GM23338 (cell line): ENCODE measurements around the gene MYBL2. TPM values are rescaled to one million over a fixed set of nuclear protein-coding genes. Genes with fewer than 3 reads are reported as not detected.

Source experiments
- ATAC-seq: fragments of 200-7000 bp; cut with Tn5 transposase; 3 replicates; pipeline ENCODE4 v1.9.1; 2020
- DNase-seq: peaks from one replicate; pipeline ENCODE4 v3.0.0-alpha.2; 2015; ENCODE audit warnings: low spot score
- H2AFZ ChIP-seq: fragments of 200-600 bp; sonication (generic); 2 replicates; pipeline ENCODE4 v1.8.0; 2016; ENCODE audit warnings: antibody characterized with exemption, mild to moderate bottlenecking, moderate library complexity
- H3F3A ChIP-seq: fragments of 200-600 bp; sonication (generic); replicated peaks from 2 replicates; pipeline ENCODE4 v1.8.0; 2017; ENCODE audit warnings: antibody characterized with exemption, mixed run types, low read depth
- H3K27ac ChIP-seq: fragments of 200-600 bp; sonication (generic); 2 replicates; pipeline ENCODE4 v1.6.1; 2016; ENCODE audit warnings: low read depth
- H3K27me3 ChIP-seq: fragments of 200-600 bp; sonication (generic); 2 replicates; pipeline ENCODE4 v1.8.0; 2016; ENCODE audit warnings: mild to moderate bottlenecking, mixed run types, moderate library complexity; ENCODE audit not compliant: insufficient read depth
- H3K36me3 ChIP-seq: fragments of 200-600 bp; sonication (generic); 2 replicates; pipeline ENCODE4 v1.8.0; 2016; ENCODE audit warnings: mild to moderate bottlenecking; ENCODE audit not compliant: insufficient read depth
- H3K4me1 ChIP-seq: fragments of 200-600 bp; sonication (generic); 2 replicates; pipeline ENCODE4 v1.8.0; 2016; ENCODE audit warnings: mild to moderate bottlenecking, moderate library complexity; ENCODE audit not compliant: insufficient read depth
- H3K4me2 ChIP-seq: fragments of 200-600 bp; sonication (generic); 2 replicates; pipeline ENCODE4 v1.7.1; 2017; ENCODE audit warnings: mixed run types
- H3K4me3 ChIP-seq: fragments of 200-600 bp; sonication (generic); 2 replicates; pipeline ENCODE4 v1.6.1; 2016; ENCODE audit warnings: mixed run types
- H3K79me2 ChIP-seq: fragments of 200-600 bp; sonication (generic); replicated peaks from 2 replicates; pipeline ENCODE4 v1.8.0; 2017; ENCODE audit warnings: mild to moderate bottlenecking; ENCODE audit not compliant: insufficient read depth
- H3K9me2 ChIP-seq: fragments of 200-600 bp; sonication (generic); 2 replicates; pipeline ENCODE4 v1.8.0; 2017; ENCODE audit not compliant: insufficient read depth
- H4K20me1 ChIP-seq: fragments of 200-600 bp; sonication (generic); replicated peaks from 2 replicates; pipeline ENCODE4 v1.8.0; 2017; ENCODE audit warnings: mild to moderate bottlenecking; ENCODE audit not compliant: insufficient read depth
- H3K27ac Mint-ChIP-seq: 2 replicates; pipeline ENCODE4 v1.8.0; 2020; ENCODE audit warnings: inconsistent platforms, mild to moderate bottlenecking, moderate library complexity, mixed read lengths
- H3K27me3 Mint-ChIP-seq: 3 replicates; pipeline ENCODE4 v1.8.0; 2022; ENCODE audit warnings: low read depth, mild to moderate bottlenecking, moderate library complexity, mixed read lengths, inconsistent platforms; ENCODE audit not compliant: insufficient read depth, poor library complexity
- H3K36me3 Mint-ChIP-seq: 3 replicates; pipeline ENCODE4 v1.8.0; 2021; ENCODE audit warnings: low read depth, mild to moderate bottlenecking, inconsistent platforms, moderate library complexity, mixed read lengths
- H3K4me1 Mint-ChIP-seq: 3 replicates; pipeline ENCODE4 v1.8.0; 2020; ENCODE audit warnings: mild to moderate bottlenecking, inconsistent platforms, mixed read lengths
- H3K4me3 Mint-ChIP-seq: 3 replicates; pipeline ENCODE4 v1.8.0; 2021; ENCODE audit warnings: moderate library complexity, mild to moderate bottlenecking, inconsistent platforms, mixed read lengths
- H3K9me3 Mint-ChIP-seq: 3 replicates; pipeline ENCODE4 v1.8.0; 2020; ENCODE audit warnings: moderate library complexity, mild to moderate bottlenecking, inconsistent platforms, mixed read lengths
- CTCF ChIP-seq, 2 experiments: fragments of 200-600 bp in 1 of 2; sonication (generic) in 1 of 2; conservative IDR thresholded peaks; 2 replicates each; pipeline versions ENCODE4 v1.5.1 to v1.6.1; 2016 to 2017; ENCODE audit warnings: antibody characterized with exemption in 2 of 2, low read depth in 2 of 2, mild to moderate bottlenecking in 2 of 2, moderate library complexity in 1 of 2
- ETS1 ChIP-seq: IDR thresholded peaks from 2 replicates; pipeline ENCODE4 v1.6.1; 2016; ENCODE audit warnings: antibody characterized with exemption
- EZH2 ChIP-seq: fragments of 200-600 bp; sonication (generic); IDR thresholded peaks from one replicate; pipeline ENCODE4 v1.8.0; 2017; ENCODE audit warnings: antibody characterized with exemption, mild to moderate bottlenecking, low read depth; ENCODE audit not compliant: unreplicated experiment
- EZH2phosphoT487 ChIP-seq: fragments of 200-600 bp; sonication (generic); IDR thresholded peaks from one replicate; pipeline ENCODE4 v1.8.1; 2018; ENCODE audit warnings: antibody characterized with exemption; ENCODE audit not compliant: unreplicated experiment
- JUNB ChIP-seq: IDR thresholded peaks from one replicate; pipeline ENCODE4 v1.6.1; 2016; ENCODE audit warnings: antibody characterized with exemption; ENCODE audit not compliant: unreplicated experiment
- NANOG ChIP-seq: IDR thresholded peaks from 2 replicates; pipeline ENCODE4 v1.6.1; 2016; ENCODE audit warnings: antibody characterized with exemption, borderline replicate concordance
- POLR2AphosphoS5 ChIP-seq: IDR thresholded peaks from 2 replicates; pipeline ENCODE4 v1.6.1; 2016; ENCODE audit warnings: antibody characterized with exemption, low read depth
- REST ChIP-seq: IDR thresholded peaks from one replicate; pipeline ENCODE4 v1.6.1; 2018; ENCODE audit warnings: antibody characterized with exemption; ENCODE audit not compliant: unreplicated experiment
- ZNF114 ChIP-seq: fragments of 250-450 bp; sonication (Bioruptor Pico); IDR thresholded peaks from 2 replicates; pipeline ENCODE4 v1.5.0; 2020; ENCODE audit warnings: mild to moderate bottlenecking, moderate library complexity
- ZNF331 ChIP-seq: fragments of 250-450 bp; sonication (Bioruptor Pico); IDR thresholded peaks from 2 replicates; pipeline ENCODE4 v1.5.0; 2020; ENCODE audit warnings: low read depth, mild to moderate bottlenecking, moderate library complexity
- polyA plus RNA-seq: library from polyadenylated mRNA; unstranded; fragments of >200 nt; fragmentation: Nextera tagmentation; extraction: Ambion mirVana; gene quantifications from 2 replicates; pipeline ENCODE4 v1.2.1, GENCODE V29; 2016
- total RNA-seq: library from RNA; depleted of rRNA; stranded (reverse); fragments of >200 nt; shearing (Covaris generic); gene quantifications from 2 replicates; pipeline ENCODE4 v1.2.3, GENCODE V29; 2014
- TF ChIP-seq, protein P1 (sequence below): fragments of 250-450 bp; sonication (Bioruptor Pico); IDR thresholded peaks from 2 replicates; pipeline ENCODE4 v1.5.0; 2020; ENCODE audit warnings: mild to moderate bottlenecking, moderate library complexity

The MYBL2 gene
- total and polyA plus RNA-seq, 2 experiments from 2014 or later, result 72.3 to 131 TPM

GRCh38 chr20:43762911-43763310 is 96.0 kb downstream of the MYBL2 start (continued):
- TF ChIP-seq EZH2 (no peak), ETS1 (no peak), EZH2phosphoT487 (no peak)

DNA sequence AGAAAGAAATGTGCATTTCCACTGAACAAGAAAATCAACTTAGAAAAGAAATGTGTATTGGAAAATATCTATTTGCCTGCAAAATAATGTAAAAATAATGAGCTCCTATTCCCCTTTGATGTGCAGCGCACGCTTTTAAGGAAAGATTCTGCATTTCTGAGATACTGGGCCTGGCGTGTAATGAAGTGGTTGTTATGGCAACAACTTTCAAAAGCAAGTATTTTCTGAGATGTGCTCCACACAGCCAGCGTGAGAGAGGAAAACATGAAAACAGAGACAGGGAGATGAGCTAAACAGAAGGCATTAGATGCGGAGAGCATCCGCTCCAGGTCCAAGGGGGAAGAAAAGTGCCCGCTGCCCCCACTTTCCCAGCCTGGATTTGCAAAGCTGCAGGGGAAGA is 99.0 kb downstream of the MYBL2 start:
- H3K36me3 Mint-ChIP-seq, result no peaks in the 10 kb centered on the region
- peaks cover 3% of the 10 kb centered on the region for H3K27me3 Mint-ChIP-seq
- DNase-seq (no peak), ATAC-seq (no peak)
- Histone ChIP-seq H3K9me2 (no peaks in the 10 kb centered on the region), H3K36me3 (no peaks in the 10 kb centered on the region), H2AFZ (no peak overlapping the region), H3K27ac (no peak overlapping the region), H3K4me2 (no peak overlapping the region), H3F3A (no peaks in the 10 kb centered on the region), H3K27me3 (no peaks in the 10 kb centered on the region), H4K20me1 (no peaks in the 10 kb centered on the region), H3K4me1 (peaks cover 12% of the 10 kb centered on the region), H3K79me2 (no peaks in the 10 kb centered on the region), H3K4me3 (no peak overlapping the region)
- no peaks in the 10 kb centered on the region; the same call in 2 of the 3 replicates for H3K9me3 Mint-ChIP-seq
- H3K4me3 Mint-ChIP-seq, result no peak overlapping the region
- H3K4me1 Mint-ChIP-seq, result peaks cover 12% of the 10 kb centered on the region
- H3K27ac Mint-ChIP-seq, result no peak overlapping the region
- TF ChIP-seq POLR2AphosphoS5 (no peak), JUNB (no peak), NANOG (no peak), REST (no peak), EZH2phosphoT487 (no peak), ZNF114 (CRISPR knock-in tag) (no peak), CTCF (conservative IDR thresholded peaks at IDR 0.05; ENCODE audit: low read depth in 2 of 2) (no peak), ZNF331 (CRISPR knock-in tag) (no peak), EZH2 (no peak), ETS1 (no peak)
- TF ChIP-seq, protein P1, sequence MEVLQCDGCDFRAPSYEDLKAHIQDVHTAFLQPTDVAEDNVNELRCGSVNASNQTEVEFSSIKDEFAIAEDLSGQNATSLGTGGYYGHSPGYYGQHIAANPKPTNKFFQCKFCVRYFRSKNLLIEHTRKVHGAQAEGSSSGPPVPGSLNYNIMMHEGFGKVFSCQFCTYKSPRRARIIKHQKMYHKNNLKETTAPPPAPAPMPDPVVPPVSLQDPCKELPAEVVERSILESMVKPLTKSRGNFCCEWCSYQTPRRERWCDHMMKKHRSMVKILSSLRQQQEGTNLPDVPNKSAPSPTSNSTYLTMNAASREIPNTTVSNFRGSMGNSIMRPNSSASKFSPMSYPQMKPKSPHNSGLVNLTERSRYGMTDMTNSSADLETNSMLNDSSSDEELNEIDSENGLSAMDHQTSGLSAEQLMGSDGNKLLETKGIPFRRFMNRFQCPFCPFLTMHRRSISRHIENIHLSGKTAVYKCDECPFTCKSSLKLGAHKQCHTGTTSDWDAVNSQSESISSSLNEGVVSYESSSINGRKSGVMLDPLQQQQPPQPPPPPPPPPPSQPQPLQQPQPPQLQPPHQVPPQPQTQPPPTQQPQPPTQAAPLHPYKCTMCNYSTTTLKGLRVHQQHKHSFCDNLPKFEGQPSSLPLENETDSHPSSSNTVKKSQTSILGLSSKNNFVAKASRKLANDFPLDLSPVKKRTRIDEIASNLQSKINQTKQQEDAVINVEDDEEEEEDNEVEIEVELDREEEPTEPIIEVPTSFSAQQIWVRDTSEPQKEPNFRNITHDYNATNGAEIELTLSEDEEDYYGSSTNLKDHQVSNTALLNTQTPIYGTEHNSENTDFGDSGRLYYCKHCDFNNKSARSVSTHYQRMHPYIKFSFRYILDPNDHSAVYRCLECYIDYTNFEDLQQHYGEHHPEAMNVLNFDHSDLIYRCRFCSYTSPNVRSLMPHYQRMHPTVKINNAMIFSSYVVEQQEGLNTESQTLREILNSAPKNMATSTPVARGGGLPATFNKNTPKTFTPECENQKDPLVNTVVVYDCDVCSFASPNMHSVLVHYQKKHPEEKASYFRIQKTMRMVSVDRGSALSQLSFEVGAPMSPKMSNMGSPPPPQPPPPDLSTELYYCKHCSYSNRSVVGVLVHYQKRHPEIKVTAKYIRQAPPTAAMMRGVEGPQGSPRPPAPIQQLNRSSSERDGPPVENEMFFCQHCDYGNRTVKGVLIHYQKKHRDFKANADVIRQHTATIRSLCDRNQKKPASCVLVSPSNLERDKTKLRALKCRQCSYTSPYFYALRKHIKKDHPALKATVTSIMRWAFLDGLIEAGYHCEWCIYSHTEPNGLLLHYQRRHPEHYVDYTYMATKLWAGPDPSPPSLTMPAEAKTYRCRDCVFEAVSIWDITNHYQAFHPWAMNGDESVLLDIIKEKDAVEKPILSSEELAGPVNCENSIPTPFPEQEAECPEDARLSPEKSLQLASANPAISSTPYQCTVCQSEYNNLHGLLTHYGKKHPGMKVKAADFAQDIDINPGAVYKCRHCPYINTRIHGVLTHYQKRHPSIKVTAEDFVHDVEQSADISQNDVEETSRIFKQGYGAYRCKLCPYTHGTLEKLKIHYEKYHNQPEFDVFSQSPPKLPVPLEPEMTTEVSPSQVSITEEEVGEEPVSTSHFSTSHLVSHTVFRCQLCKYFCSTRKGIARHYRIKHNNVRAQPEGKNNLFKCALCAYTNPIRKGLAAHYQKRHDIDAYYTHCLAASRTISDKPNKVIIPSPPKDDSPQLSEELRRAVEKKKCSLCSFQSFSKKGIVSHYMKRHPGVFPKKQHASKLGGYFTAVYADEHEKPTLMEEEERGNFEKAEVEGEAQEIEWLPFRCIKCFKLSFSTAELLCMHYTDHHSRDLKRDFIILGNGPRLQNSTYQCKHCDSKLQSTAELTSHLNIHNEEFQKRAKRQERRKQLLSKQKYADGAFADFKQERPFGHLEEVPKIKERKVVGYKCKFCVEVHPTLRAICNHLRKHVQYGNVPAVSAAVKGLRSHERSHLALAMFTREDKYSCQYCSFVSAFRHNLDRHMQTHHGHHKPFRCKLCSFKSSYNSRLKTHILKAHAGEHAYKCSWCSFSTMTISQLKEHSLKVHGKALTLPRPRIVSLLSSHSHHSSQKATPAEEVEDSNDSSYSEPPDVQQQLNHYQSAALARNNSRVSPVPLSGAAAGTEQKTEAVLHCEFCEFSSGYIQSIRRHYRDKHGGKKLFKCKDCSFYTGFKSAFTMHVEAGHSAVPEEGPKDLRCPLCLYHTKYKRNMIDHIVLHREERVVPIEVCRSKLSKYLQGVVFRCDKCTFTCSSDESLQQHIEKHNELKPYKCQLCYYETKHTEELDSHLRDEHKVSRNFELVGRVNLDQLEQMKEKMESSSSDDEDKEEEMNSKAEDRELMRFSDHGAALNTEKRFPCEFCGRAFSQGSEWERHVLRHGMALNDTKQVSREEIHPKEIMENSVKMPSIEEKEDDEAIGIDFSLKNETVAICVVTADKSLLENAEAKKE (CRISPR knock-in tag), result no peak
